22Rv1 (cell line): ENCODE measurements around the gene EXOC4.

Source experiments
- CTCF ChIP-seq: fragments of 450-650 bp; IDR thresholded peaks from 2 replicates; pipeline ENCODE4 v1.5.1; 2017; ENCODE audit warnings: mild to moderate bottlenecking
- ZFX ChIP-seq: fragments of 450-650 bp; IDR thresholded peaks from 2 replicates; pipeline ENCODE4 v1.6.1; 2017; ENCODE audit warnings: antibody characterized with exemption, borderline replicate concordance

DNA sequence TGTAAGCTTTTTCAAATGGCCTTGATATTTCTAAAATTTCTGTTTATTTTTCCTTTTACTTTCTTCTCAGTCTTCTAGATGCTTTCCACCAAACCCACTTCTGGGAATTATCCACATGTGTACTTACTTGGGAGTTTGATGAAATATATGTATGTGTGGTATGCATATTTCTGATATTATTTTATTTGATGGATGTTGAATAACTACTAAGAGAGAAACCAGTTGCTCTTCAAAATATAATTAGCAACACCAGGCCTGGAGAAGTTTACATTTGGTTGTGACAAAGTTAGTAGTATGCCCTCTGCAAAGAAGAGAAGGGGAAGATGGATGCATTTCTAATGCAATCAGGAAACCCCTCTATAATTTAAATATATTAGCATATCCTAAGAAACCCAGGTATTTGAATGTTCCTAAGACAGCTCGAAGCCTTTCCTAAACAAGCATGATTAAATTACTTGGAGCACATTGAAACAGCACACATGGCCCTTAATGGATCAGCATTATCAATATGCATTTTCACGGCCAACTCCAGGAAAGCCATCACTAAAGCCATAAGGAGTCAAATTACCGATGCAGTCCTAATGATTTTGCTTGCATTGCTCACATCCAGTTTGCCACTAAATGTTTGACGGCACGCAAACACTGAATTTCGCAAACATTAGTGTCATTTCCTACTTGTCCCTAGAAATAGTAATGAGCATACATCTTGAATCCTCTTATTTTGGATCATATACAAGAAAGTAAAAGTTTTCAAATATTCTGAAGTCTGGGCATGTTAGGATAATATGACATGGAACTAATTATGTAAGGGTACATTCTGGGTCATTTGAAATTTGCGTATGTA lies 393.8 kb downstream of the EXOC4 start:
- no peak for TF ChIP-seq CTCF
- no peak for TF ChIP-seq ZFX
